ENCODE results near the gene TMEM108. TPM values are rescaled to one million over a fixed set of nuclear protein-coding genes. Genes with fewer than 3 reads are reported as not detected.

TMEM108 gene
- polyA plus RNA-seq, 4 donors = 2.7 to 3.6 (median 3.0) TPM

- DNase-seq (ENCODE audit: low read depth in 4 of 4, low spot score in 3 of 4) = no peak
Observed at GRCh38 chr3:133113927-133114597, 75.9 kb downstream of the TMEM108 start.

- no peak for DNase-seq (ENCODE audit: low read depth in 4 of 4, low spot score in 3 of 4)
Observed at GRCh38 chr3:133115176-133115575, 77.0 kb downstream of the TMEM108 start.

- DNase-seq (ENCODE audit: low read depth in 4 of 4, low spot score in 3 of 4) = no peak
Observed at GRCh38 chr3:133117342-133117741, 79.2 kb downstream of the TMEM108 start.

GRCh38 chr3:133119176-133119575 is 81.0 kb downstream of the TMEM108 start:
- DNase-seq (ENCODE audit: low read depth in 4 of 4, low spot score in 3 of 4) = no peak

DNA sequence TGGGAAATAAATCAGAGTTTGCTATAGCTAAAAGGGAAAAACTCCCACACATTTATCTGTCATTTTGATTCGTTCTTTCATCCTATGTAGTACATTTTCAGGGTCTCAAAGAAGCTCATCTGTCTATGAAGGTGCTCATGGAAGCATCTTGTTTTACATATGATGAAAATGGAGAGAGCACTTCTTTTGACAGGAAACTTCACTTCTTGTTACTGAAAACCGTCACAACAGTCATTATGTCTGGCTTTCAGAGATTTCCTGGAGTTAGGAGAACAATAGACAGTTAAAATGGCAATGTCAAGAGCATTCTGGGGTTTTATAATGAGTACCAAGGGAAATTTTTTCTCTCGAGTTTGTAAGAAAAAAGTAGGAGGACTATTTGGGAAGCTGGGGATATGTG is 83.3 kb downstream of the TMEM108 start:
- no peak for DNase-seq (ENCODE audit: low read depth in 4 of 4, low spot score in 3 of 4)

DNA sequence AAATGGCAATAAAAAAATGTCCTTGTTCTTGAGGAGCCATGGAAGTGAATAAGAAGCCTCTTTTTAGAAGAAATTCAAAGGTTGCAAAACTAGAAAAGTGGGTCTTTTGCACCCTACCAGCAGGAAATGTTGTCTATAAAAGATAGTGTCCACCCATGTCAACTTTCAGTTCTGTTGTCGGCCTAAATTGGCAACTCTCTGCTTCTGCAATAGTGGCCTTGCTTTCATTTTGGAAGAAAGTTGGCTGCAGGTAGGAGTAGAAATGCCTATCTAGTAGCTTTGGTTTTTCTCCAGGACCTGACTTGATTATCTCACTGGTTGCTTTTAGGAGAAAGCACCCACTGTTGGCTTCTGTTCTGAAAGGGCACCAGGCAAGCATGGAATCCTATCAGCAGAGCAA is 85.4 kb downstream of the TMEM108 start:
- DNase-seq (ENCODE audit: low read depth in 4 of 4, low spot score in 3 of 4) = no peak

- no peak for DNase-seq (ENCODE audit: low read depth in 4 of 4, low spot score in 3 of 4)
Observed at GRCh38 chr3:133124511-133124910, 86.3 kb downstream of the TMEM108 start.

GRCh38 chr3:133125171-133125570 is 87.0 kb downstream of the TMEM108 start:
- DNase-seq (ENCODE audit: low read depth in 4 of 4, low spot score in 3 of 4) = no peak

DNA sequence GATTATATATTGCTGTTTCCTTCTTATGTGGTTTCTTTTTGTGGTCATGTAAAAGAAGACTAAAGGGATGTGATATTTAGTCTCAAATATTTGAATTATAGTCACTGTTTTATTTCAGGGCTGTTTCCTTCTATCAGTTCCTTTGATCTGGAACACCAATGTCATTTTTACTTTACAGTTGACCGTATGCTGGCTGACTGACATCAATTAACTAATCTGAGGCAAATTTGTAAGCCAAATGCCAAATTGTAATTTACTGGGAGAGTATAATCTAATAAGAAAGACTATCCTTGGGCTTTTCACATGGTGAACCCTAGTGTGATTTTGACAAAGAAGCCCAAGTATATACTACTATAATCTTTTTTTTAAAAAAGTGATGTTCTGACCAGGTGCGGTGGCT is 87.6 kb downstream of the TMEM108 start:
- no peak for DNase-seq (ENCODE audit: low read depth in 4 of 4, low spot score in 3 of 4)

DNA sequence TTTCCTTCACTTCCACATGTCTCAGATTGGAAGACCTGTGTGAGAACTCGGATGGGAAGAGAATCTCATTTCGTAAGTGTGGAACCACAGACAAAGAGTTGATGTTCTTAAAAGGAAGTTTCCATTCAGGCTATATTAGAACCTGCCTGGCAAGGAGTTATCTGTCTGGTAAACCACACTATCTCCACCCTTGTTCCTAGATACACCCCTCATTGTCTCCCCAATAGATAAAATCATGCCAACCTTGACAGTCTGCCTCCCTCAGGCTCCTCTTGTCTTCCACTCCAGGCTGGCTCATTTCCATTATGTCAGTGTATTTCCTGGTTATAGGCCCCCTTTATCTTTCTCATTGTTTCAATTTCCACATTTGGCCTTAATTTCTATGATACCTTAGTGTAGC is 89.2 kb downstream of the TMEM108 start:
- DNase-seq (ENCODE audit: low read depth in 4 of 4, low spot score in 3 of 4) = no peak

DNA sequence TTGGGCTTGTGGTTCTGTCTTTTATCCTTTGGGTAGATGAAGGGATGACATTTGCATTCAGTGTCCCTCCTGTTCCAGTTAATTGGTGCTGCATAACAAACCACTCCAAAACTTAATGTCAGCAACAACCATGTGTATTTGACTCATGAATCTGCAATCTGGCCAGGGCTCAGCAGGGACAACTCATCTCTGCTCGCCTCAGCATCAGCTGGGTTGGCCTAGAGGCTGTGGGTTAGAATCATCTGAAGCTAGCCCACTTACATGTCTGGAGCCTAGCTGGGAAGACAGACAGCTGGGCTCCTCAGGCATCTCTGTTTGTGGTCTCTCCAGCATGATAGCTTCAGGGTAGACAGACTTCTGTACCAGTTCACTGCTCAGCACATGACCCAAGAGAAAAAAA is 92.0 kb downstream of the TMEM108 start:
- DNase-seq (ENCODE audit: low read depth in 4 of 4, low spot score in 3 of 4) = no peak

- DNase-seq (ENCODE audit: low read depth in 4 of 4, low spot score in 3 of 4) = no peak
Observed at GRCh38 chr3:133135306-133135705, 97.1 kb downstream of the TMEM108 start.

DNA sequence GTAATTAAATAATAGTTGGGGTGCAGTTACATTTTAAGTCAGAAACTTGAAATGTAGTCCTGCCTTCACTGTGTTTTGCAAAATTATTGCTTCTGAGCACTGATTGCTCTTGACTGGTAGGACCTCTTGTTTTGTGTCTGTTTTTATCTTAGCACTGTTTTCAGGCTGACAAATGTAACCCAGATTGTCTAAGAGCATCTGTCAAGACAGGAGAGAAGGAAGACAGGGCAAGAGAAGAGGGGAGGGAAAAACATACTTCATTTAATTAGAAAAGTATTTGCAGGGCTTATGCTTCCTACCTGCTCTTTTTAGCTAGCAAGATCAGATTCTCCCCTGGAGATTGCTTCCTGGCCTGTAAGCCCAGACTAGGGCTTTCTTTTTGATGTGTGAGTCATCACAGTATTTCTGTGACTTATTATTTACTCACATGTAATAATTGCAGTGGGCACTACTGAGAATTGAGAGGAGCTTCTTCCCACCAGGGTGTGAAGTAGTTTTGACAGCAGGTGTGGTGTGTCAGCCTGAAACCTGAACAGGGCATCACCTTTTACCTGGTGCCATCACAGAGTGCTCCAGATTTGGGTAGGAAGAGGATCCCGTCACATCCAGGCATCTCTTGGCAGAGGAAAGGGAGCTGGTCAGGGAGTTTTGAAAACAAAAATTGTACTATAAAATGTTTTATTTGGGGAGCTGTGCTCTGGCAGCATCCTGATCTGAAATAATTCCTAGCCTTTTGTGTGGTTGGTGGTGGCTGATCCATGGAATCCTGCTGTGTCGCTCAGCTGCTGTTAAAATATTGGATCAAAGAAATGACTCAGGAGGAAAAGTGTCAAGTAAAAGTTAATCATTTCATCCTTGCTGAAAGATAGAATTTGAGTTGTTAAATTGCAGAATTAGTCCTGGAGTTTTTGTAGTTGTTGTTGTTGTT is 98.2 kb downstream of the TMEM108 start:
- DNase-seq (ENCODE audit: low read depth in 4 of 4, low spot score in 3 of 4) = no peak

GRCh38 chr3:133137042-133137996 is 99.1 kb downstream of the TMEM108 start:
- no peak for DNase-seq (ENCODE audit: low read depth in 4 of 4, low spot score in 3 of 4)

GRCh38 chr3:133138017-133138416 is 99.8 kb downstream of the TMEM108 start:
- DNase-seq (ENCODE audit: low read depth in 4 of 4, low spot score in 3 of 4) = no peak

GRCh38 chr3:133152056-133152455 is 113.9 kb downstream of the TMEM108 start:
- DNase-seq (ENCODE audit: low read depth in 4 of 4, low spot score in 3 of 4) = no peak

DNA sequence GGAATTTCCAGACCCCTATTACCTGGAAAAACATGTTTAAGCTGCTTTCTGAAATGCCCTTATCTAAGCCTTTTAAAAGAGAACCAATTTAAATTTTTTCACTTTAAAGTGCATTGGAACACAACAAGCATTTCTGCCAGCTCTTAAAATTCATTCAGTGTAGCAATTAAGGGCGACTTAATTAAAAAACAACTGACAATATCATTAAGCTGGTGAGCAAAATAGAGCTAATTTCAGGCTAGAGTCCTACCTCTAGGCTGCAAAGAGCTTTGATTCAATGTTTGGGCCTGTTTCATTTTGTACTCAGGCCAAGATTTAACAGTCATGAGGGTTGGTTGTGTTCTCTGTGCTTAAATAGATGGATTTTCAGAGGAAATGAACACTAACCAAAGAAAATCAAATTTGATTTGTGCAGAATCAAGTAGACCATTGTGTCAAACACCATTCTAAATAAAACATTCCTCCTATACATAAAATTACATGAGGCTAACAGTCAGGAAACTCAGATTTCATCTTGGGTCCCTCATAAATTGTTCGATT is 114.6 kb downstream of the TMEM108 start:
- no peak for DNase-seq (ENCODE audit: low read depth in 4 of 4, low spot score in 3 of 4)

DNA sequence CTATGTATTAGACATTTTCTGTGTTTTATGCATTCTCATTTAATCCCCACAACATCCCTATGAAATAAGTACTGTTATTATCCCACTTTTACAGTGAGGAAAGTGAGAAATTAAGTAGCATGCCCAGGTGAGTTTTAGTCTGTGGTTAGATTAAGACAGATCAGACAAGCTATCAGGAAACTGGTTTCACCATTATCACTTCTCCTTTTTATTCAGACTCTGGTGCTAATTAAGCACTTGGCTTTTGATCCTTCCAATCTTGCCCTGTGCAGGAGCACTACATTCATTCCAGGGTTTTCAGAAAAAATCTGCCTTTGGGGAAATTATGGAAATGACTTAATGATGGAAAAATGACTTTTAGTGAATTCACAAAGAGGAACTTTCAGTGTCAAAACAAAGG is 115.2 kb downstream of the TMEM108 start:
- no peak for DNase-seq (ENCODE audit: low read depth in 4 of 4, low spot score in 3 of 4)

DNA sequence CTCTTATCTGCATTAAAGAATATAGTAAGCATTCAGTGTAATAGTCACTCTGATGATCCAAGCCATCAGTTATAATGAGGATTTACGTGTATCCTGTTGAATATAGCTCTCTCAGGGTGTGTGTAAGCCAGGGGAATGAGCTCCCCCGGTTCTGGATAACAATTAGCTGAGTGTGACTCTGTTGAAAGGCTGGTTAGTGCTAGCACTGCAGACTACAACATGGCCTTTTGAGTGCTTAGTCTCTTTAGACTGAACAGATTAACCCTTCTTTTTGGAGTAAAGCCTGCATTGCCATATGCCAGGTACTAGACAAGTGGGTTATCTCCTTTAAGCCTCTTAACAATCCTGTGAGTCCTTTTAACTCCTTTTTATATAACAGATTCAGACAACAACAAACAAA is 119.5 kb downstream of the TMEM108 start:
- DNase-seq (ENCODE audit: low read depth in 4 of 4, low spot score in 3 of 4) = no peak

- no peak for DNase-seq (ENCODE audit: low read depth in 4 of 4, low spot score in 3 of 4)
Observed at GRCh38 chr3:133158686-133159085, 120.5 kb downstream of the TMEM108 start.
